Vagina (tissue), 2 donors: ENCODE results near the gene MYO7A. TPM values are rescaled to one million over a fixed set of nuclear protein-coding genes. Genes with fewer than 3 reads are reported as not detected.

ENCODE experiments used
- DNase-seq, 2 donors: peaks; one replicate each; pipeline ENCODE4 v3.0.0-alpha.2; 2017; ENCODE audit errors: extremely low spot score in 2 of 2
- H3K27ac ChIP-seq: fragments of 200-600 bp; sonication (generic); one replicate; pipeline ENCODE4 v1.5.1; 2019
- H3K27me3 ChIP-seq: fragments of 200-600 bp; sonication (generic); one replicate; pipeline ENCODE4 v1.5.1; 2019
- H3K36me3 ChIP-seq, 2 donors: fragments of 200-600 bp; sonication (generic); one replicate each; pipeline ENCODE4 v1.5.1; 2017 to 2019
- H3K4me1 ChIP-seq: fragments of 200-600 bp; sonication (generic); one replicate; pipeline ENCODE4 v1.5.1; 2019
- H3K4me3 ChIP-seq, 2 donors: fragments of 200-600 bp; sonication (generic); 1 replicate in 1 of 2; 2 replicates in 1 of 2; pipeline ENCODE4 v1.5.1; 2016 to 2019
- H3K9me3 ChIP-seq: fragments of 200-600 bp; sonication (generic); one replicate; pipeline ENCODE4 v1.5.1; 2019
- POLR2A ChIP-seq, 2 donors: fragments of 450-650 bp; IDR thresholded peaks; one replicate each; pipeline ENCODE4 v1.6.1; 2017; ENCODE audit warnings: antibody characterized with exemption in 2 of 2, mild to moderate bottlenecking in 2 of 2, moderate library complexity in 2 of 2
- POLR2AphosphoS5 ChIP-seq, 2 donors: sonication (generic); formaldehyde crosslinking; IDR thresholded peaks; one replicate each; pipeline ENCODE4 v1.9.0; 2017; ENCODE audit warnings: antibody characterized with exemption in 2 of 2, mild to moderate bottlenecking in 2 of 2, low read depth in 1 of 2; ENCODE audit not compliant: insufficient read depth in 1 of 2
- intact Hi-C: fragments of 100-400 bp; cut with DNase I; formaldehyde crosslinking; loops from one replicate; pipeline ENCODE4 v1.15.1; 2023
- total RNA-seq: library from RNA; depleted of rRNA; stranded (reverse); fragments of >200 nt; gene quantifications from one replicate; pipeline ENCODE4 v1.2.3, GENCODE V29; 2016
- TF ChIP-seq, protein P1 (sequence below), 3 experiments: fragments of 450-650 bp in 2 of 3; fragments of 200-600 bp in 1 of 3; sonication (generic) in 1 of 3; IDR thresholded peaks; one replicate each; pipeline ENCODE4 v1.5.1; 2017 to 2019; ENCODE audit warnings: antibody characterized with exemption in 3 of 3, mild to moderate bottlenecking in 2 of 3, moderate library complexity in 2 of 3

Gene MYO7A
- total RNA-seq, 1 donor from 2014 or later, result 9.1 TPM

DNA sequence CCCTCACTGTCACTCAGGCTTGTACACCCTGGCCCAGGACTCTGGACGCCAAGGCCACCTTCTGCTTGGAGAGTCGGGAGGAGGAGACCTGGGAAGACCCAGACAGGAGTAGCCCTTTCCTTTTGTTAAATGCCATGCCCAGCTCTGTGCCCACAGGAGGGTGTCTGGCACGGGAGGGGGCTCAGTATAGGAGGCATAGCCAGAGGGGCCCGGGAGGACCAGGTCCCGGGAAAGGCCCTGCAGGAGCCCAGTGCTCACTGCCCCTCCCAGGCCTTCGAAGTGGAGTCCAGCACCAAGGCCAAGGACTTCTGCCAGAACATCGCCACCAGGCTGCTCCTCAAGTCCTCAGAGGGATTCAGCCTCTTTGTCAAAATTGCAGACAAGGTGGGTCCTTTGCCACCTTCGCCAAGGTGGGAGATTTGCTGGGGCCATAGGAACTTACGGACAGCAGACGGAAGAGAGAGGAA, 79.0 kb downstream of the MYO7A start:
- Histone ChIP-seq H3K4me3 (no peak overlapping the region), H3K36me3 (no peaks in the 10 kb centered on the region), H3K9me3 (no peaks in the 10 kb centered on the region), H3K27ac (no peak overlapping the region), H3K27me3 (no peaks in the 10 kb centered on the region), H3K4me1 (no peaks in the 10 kb centered on the region)
- DNase-seq, result no peak
- TF ChIP-seq POLR2AphosphoS5 (IDR thresholded peaks at IDR 0.05; ENCODE audit: insufficient read depth in 1 of 2, low read depth in 1 of 2), result no peak
- TF ChIP-seq POLR2A (IDR thresholded peaks at IDR 0.05), result no peak
- TF ChIP-seq, protein P1, sequence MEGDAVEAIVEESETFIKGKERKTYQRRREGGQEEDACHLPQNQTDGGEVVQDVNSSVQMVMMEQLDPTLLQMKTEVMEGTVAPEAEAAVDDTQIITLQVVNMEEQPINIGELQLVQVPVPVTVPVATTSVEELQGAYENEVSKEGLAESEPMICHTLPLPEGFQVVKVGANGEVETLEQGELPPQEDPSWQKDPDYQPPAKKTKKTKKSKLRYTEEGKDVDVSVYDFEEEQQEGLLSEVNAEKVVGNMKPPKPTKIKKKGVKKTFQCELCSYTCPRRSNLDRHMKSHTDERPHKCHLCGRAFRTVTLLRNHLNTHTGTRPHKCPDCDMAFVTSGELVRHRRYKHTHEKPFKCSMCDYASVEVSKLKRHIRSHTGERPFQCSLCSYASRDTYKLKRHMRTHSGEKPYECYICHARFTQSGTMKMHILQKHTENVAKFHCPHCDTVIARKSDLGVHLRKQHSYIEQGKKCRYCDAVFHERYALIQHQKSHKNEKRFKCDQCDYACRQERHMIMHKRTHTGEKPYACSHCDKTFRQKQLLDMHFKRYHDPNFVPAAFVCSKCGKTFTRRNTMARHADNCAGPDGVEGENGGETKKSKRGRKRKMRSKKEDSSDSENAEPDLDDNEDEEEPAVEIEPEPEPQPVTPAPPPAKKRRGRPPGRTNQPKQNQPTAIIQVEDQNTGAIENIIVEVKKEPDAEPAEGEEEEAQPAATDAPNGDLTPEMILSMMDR (IDR thresholded peaks at IDR 0.05), result no peak
- intact Hi-C loops, result no loop called here

DNA sequence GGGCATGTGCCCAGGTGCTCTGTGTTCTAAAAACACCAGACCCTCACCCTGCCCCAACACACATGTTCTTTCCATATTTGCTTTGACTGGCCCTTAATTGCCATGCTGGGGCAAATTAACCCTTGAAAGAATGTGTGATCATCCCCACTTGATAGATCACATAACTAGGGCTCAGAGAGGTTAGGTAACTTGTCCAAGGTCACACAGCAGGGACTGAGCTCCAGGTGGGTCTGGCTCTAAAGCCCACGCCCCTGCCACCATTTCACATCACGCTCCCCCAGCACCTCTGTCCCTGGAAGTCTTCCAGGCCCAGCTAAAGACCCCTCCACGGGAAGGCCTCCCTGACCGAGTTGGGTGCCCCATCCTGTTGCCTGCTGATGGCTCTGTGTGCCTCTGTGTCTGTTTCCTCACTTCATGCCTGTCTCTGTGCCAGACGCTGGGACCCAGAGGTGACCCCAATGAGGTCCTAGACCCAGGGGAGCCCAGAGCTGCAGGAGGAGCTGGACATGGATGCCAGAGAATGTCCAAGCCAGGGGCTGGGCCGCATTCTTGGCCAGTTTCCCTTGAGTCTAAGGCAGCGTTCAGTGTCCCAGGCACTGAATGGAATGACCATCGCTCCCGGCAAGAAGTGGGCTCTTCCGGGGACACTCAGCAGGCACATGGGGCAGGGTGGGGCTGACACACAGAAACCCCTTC, 79.7 kb downstream of the MYO7A start:
- intact Hi-C loops, result no loop called here
- DNase-seq, result no peak
- no peak overlapping the region for H3K4me3 ChIP-seq

DNA sequence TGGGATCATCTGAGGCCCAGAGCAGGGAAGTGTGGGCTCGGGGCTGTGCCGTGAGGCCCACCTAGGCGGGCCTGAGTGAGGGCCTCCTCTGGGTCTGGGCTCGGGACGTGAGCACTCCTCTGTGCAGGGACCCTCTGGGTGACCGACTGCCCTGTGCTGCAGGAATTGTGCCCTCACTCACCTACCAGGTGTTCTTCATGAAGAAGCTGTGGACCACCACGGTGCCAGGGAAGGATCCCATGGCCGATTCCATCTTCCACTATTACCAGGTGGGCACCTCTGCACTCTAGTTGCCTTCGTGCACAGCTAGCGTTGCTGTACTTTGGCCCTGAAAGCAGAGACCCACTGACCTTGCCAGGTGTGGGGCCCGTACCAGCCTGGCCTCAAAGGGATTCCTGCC, 80.5 kb downstream of the MYO7A start:
- intact Hi-C loops, result no loop called here
- Histone ChIP-seq H3K27me3 (no peaks in the 10 kb centered on the region), H3K27ac (no peak overlapping the region), H3K9me3 (no peaks in the 10 kb centered on the region), H3K4me3 (no peak overlapping the region), H3K4me1 (no peaks in the 10 kb centered on the region), H3K36me3 (no peaks in the 10 kb centered on the region)
- no peak for DNase-seq
- TF ChIP-seq POLR2A (IDR thresholded peaks at IDR 0.05), result no peak
- TF ChIP-seq, protein P1 (IDR thresholded peaks at IDR 0.05), result no peak
- no peak for TF ChIP-seq POLR2AphosphoS5 (IDR thresholded peaks at IDR 0.05; ENCODE audit: insufficient read depth in 1 of 2, low read depth in 1 of 2)

More for the DNA sequence above, 79.7 kb downstream of the MYO7A start:
- Histone ChIP-seq H3K36me3 (no peaks in the 10 kb centered on the region), H3K27ac (no peak overlapping the region), H3K9me3 (no peaks in the 10 kb centered on the region), H3K4me1 (no peaks in the 10 kb centered on the region), H3K27me3 (no peaks in the 10 kb centered on the region)
- TF ChIP-seq, protein P1 (IDR thresholded peaks at IDR 0.05), result no peak
- TF ChIP-seq POLR2A (IDR thresholded peaks at IDR 0.05) (no peak), POLR2AphosphoS5 (IDR thresholded peaks at IDR 0.05; ENCODE audit: insufficient read depth in 1 of 2, low read depth in 1 of 2) (no peak)

DNA sequence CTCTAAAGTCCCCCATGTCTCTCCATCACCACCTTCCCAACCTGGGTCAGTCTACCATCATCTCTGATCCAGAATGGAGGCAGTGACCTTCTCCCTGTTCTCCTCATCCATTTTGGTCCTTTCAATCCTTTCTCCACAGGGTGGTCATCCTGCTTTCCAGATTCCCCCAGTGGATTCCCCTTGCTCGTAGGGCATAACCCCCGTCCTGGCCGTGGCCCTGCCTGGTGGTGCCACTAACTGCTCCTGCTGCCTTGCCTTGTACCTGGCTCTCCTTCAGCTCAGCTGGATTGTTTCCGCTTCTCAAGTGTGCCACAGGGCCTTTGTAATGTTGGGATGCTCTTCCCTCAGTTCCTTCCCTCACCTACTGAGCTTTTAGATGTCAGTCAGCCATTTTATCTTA, 81.6 kb downstream of the MYO7A start:
- Histone ChIP-seq H3K4me1 (no peaks in the 10 kb centered on the region), H3K27ac (no peak overlapping the region), H3K36me3 (no peaks in the 10 kb centered on the region), H3K9me3 (no peaks in the 10 kb centered on the region), H3K4me3 (no peak overlapping the region), H3K27me3 (no peaks in the 10 kb centered on the region)
- intact Hi-C loops, result no loop called here
- no peak for DNase-seq
- TF ChIP-seq, protein P1 (IDR thresholded peaks at IDR 0.05), result no peak
- no peak for TF ChIP-seq POLR2AphosphoS5 (IDR thresholded peaks at IDR 0.05; ENCODE audit: insufficient read depth in 1 of 2, low read depth in 1 of 2)
- no peak for TF ChIP-seq POLR2A (IDR thresholded peaks at IDR 0.05)

- Histone ChIP-seq H3K36me3 (no peaks in the 10 kb centered on the region), H3K4me1 (no peaks in the 10 kb centered on the region), H3K4me3 (no peak overlapping the region), H3K27ac (no peak overlapping the region), H3K9me3 (no peaks in the 10 kb centered on the region), H3K27me3 (no peaks in the 10 kb centered on the region)
- intact Hi-C loops, result no loop called here
- no peak for DNase-seq
- TF ChIP-seq POLR2A (IDR thresholded peaks at IDR 0.05) (no peak), POLR2AphosphoS5 (IDR thresholded peaks at IDR 0.05; ENCODE audit: insufficient read depth in 1 of 2, low read depth in 1 of 2) (no peak)
- TF ChIP-seq, protein P1 (IDR thresholded peaks at IDR 0.05), result no peak
These were observed 83.0 kb downstream of the MYO7A start for GRCh38 chr11:77211040-77211451.
